ENCODE results near the gene LRIG3. TPM values are rescaled to one million over a fixed set of nuclear protein-coding genes. Genes with fewer than 3 reads are reported as not detected.

Gene LRIG3
- total and polyA plus RNA-seq, 2 of the 4 experiments (the other 2 are of a cell fraction) = 26.4 to 71.2 TPM

DNA sequence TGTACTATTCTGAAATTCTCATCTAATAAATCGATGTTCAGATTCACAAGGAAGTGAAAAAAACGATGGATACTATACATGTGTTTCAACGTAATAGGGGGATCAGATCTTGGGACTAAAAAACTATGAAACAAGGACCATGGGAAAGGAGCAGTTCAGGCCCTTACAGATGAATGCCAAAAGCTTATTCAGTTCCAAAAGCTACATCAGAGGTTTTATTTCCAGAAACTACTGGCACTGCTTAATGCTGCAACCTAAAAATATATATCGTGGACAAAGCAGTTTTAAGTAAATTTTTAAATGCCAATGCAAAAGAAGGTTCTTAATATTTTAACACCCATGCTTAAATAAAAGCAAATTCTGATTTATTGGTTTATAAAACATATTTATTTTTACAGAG lies 38.5 kb downstream of the LRIG3 start:
- Histone ChIP-seq H3K9me1 (ENCODE audit: insufficient read depth, low read length) (peaks cover 6% of the 10 kb centered on the region), H4K5ac (ENCODE audit: low read depth, low read length) (no peak overlapping the region), H3K14ac (replicated peaks; ENCODE audit: low read depth, low read length) (no peak overlapping the region), H3K4ac (ENCODE audit: low read depth, low read length) (no peak overlapping the region), H2AFZ (replicated peaks; ENCODE audit: low read length, poor library complexity) (no peak overlapping the region), H2BK15ac (ENCODE audit: low read depth, low read length) (no peak overlapping the region), H3K56ac (ENCODE audit: extremely low read depth, insufficient read depth, low read length) (no peak overlapping the region), H3K4me1 (ENCODE audit: control insufficient read depth, insufficient read depth, low read length) (peaks cover 3% of the 10 kb centered on the region; the same call in 1 of the 2 replicates), H4K91ac (ENCODE audit: insufficient read depth, low read depth, low read length) (no peak overlapping the region), H2BK120ac (ENCODE audit: low read depth, low read length) (no peak overlapping the region), H3K9ac (ENCODE audit: low read depth, low read length) (no peak overlapping the region), H3K18ac (ENCODE audit: low read depth, low read length) (no peak overlapping the region), H2AK9ac (replicated peaks; ENCODE audit: low read depth, low read length, poor library complexity) (no peak overlapping the region), H3K79me1 (ENCODE audit: low read depth in 1 of 2, low read length in 2 of 2) (0 out of 4 replicates have a peak, but pooled peaks cover 3 to 8% of the 10 kb centered on the region in 2 experiments), H4K20me1 (ENCODE audit: insufficient read depth, low read length) (peaks cover 5% of the 10 kb centered on the region), H3K4me2 (ENCODE audit: low read depth, low read length) (no peak overlapping the region), H2BK5ac (ENCODE audit: low read depth, low read length, poor library complexity, severe bottlenecking) (no peak overlapping the region), H3K9me3 (ENCODE audit: control insufficient read depth, insufficient read depth, low read length) (no peaks in the 10 kb centered on the region), H3K27me3 (ENCODE audit: control insufficient read depth, insufficient read depth, low read length) (no peaks in the 10 kb centered on the region), H4K8ac (ENCODE audit: low read depth in 2 of 2, low read length in 2 of 2) (no peak overlapping the region), H3K27ac (ENCODE audit: insufficient read depth, low read length) (no peak overlapping the region), H2BK20ac (ENCODE audit: low read depth, low read length) (no peak overlapping the region), H3K36me3 (ENCODE audit: control insufficient read depth, insufficient read depth, low read length) (peaks cover 53% of the 10 kb centered on the region), H3K23ac (ENCODE audit: low read depth, low read length) (no peak overlapping the region), H3K4me3 (ENCODE audit: insufficient read depth, low read depth, low read length) (no peak overlapping the region), H2AK5ac (ENCODE audit: low read depth, low read length) (no peak overlapping the region)
- no TSS peak for BruUV-seq (replicated peaks)
- ATAC-seq (ENCODE audit: low read depth) = no peak
- no peak for DNase-seq
- intact Hi-C loops (cut with micrococcal nuclease) = loop anchor here (10.0 kb wide), 1 partner anchor 467 kb away; no protein-coding TSS in a partner anchor
- in situ Hi-C loops (cut with MboI; ENCODE audit: low sequenced_read_pairs) = loop anchor here (10.0 to 25.0 kb wide), 2 partner anchors 337 to 895 kb away; no protein-coding TSS in a partner anchor
- dilution Hi-C loops (cut with HindIII; ENCODE audit: low sequenced_read_pairs, unreplicated experiment) = no loop called here
- POLR2A ChIA-PET (ENCODE audit: unreplicated experiment) = no interaction called here
- CTCF ChIA-PET = interaction anchor here (0.6 kb wide), 2 partner anchors 281 to 369 kb away, joined by 3 to 4 read pairs; no protein-coding TSS in a partner anchor
- WGBS, 2 experiments (ENCODE audit: extremely low coverage in 2 of 2, insufficient read length in 1 of 2) = no CpG with 5 or more reads among the region's 4 CpGs
- no peak for TF ChIP-seq USF2 (IDR thresholded peaks at IDR 0.05; ENCODE audit: low read depth, low read length)
- no peak for TF ChIP-seq RCOR1 (IDR thresholded peaks at IDR 0.05; ENCODE audit: insufficient replicate concordance, low read length)
- no peak for TF ChIP-seq CEBPB (IDR thresholded peaks at IDR 0.05; ENCODE audit: low read depth, low read length)
- no peak for TF ChIP-seq POLR2A (IDR thresholded peaks at IDR 0.05; ENCODE audit: low read depth, low read length)
- TF ChIP-seq SMC3 (IDR thresholded peaks at IDR 0.05; ENCODE audit: low read depth, low read length) = no peak
- TF ChIP-seq, protein P1, sequence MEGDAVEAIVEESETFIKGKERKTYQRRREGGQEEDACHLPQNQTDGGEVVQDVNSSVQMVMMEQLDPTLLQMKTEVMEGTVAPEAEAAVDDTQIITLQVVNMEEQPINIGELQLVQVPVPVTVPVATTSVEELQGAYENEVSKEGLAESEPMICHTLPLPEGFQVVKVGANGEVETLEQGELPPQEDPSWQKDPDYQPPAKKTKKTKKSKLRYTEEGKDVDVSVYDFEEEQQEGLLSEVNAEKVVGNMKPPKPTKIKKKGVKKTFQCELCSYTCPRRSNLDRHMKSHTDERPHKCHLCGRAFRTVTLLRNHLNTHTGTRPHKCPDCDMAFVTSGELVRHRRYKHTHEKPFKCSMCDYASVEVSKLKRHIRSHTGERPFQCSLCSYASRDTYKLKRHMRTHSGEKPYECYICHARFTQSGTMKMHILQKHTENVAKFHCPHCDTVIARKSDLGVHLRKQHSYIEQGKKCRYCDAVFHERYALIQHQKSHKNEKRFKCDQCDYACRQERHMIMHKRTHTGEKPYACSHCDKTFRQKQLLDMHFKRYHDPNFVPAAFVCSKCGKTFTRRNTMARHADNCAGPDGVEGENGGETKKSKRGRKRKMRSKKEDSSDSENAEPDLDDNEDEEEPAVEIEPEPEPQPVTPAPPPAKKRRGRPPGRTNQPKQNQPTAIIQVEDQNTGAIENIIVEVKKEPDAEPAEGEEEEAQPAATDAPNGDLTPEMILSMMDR (conservative IDR thresholded peaks at IDR 0.05; ENCODE audit: low read depth, low read length) = no peak
- TF ChIP-seq CHD1 (IDR thresholded peaks at IDR 0.05; ENCODE audit: low read depth, low read length) = no peak
- TF ChIP-seq RAD21 (IDR thresholded peaks at IDR 0.05; ENCODE audit: low read length) = no peak
- TF ChIP-seq, protein P2, sequence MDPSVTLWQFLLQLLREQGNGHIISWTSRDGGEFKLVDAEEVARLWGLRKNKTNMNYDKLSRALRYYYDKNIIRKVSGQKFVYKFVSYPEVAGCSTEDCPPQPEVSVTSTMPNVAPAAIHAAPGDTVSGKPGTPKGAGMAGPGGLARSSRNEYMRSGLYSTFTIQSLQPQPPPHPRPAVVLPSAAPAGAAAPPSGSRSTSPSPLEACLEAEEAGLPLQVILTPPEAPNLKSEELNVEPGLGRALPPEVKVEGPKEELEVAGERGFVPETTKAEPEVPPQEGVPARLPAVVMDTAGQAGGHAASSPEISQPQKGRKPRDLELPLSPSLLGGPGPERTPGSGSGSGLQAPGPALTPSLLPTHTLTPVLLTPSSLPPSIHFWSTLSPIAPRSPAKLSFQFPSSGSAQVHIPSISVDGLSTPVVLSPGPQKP (IDR thresholded peaks at IDR 0.05; ENCODE audit: borderline replicate concordance, low read depth, low read length) = no peak
- no peak for TF ChIP-seq MAZ (IDR thresholded peaks at IDR 0.05; ENCODE audit: borderline replicate concordance, low read depth, low read length)
- TF ChIP-seq BHLHE40 (IDR thresholded peaks at IDR 0.05; ENCODE audit: low read depth, low read length) = no peak
- no peak for TF ChIP-seq RFX5 (IDR thresholded peaks at IDR 0.05; ENCODE audit: low read depth, low read length)
- no peak for TF ChIP-seq NFE2L2 (IDR thresholded peaks at IDR 0.05; ENCODE audit: low read depth, low read length)
- no peak for TF ChIP-seq MXI1 (IDR thresholded peaks at IDR 0.05; ENCODE audit: borderline replicate concordance, low read depth, low read length)
- TF ChIP-seq FOS (IDR thresholded peaks at IDR 0.05; ENCODE audit: low read depth, low read length) = no peak
- no peak for TF ChIP-seq MAFK (IDR thresholded peaks at IDR 0.05; ENCODE audit: low read depth, low read length)
